GM15510 (cell line): ENCODE results near the gene DMC1.

Experiments used
- POLR2A ChIP-seq: IDR thresholded peaks from 3 replicates; pipeline ENCODE4 v1.6.1; 2011; ENCODE audit warnings: borderline replicate concordance; ENCODE audit not compliant: insufficient read length; ENCODE audit errors: extremely low read depth

Gene DMC1

GRCh38 chr22:38523029-38523428, 47.0 kb downstream of the DMC1 start:
- no peak for TF ChIP-seq POLR2A

GRCh38 chr22:38519453-38520250, 50.3 kb downstream of the DMC1 start:
- no peak for TF ChIP-seq POLR2A

- no peak for TF ChIP-seq POLR2A
These were observed 51.4 kb downstream of the DMC1 start for GRCh38 chr22:38518620-38519019.

- no peak for TF ChIP-seq POLR2A
These were observed 56.9 kb downstream of the DMC1 start for GRCh38 chr22:38513063-38513462.

- TF ChIP-seq POLR2A: no peak
These were observed 59.5 kb downstream of the DMC1 start for GRCh38 chr22:38510416-38510970.

GRCh38 chr22:38506118-38506962, 63.6 kb downstream of the DMC1 start, which contains the start of gene DDX17:
Gene DDX17 (minus strand): TSS chr22:38506311.
- peak; percentile 78 for TF ChIP-seq POLR2A

GRCh38 chr22:38505541-38506117, 64.4 kb downstream of the DMC1 start:
- no peak for TF ChIP-seq POLR2A

- peak; percentile 19 for TF ChIP-seq POLR2A
These were observed 65.0 kb downstream of the DMC1 start for GRCh38 chr22:38504731-38505540.

GRCh38 chr22:38503021-38503420, 67.0 kb downstream of the DMC1 start:
- TF ChIP-seq POLR2A: no peak

- peak; percentile 15 for TF ChIP-seq POLR2A
These were observed 67.9 kb downstream of the DMC1 start for GRCh38 chr22:38501797-38502672.

- no peak for TF ChIP-seq POLR2A
These were observed 72.1 kb downstream of the DMC1 start for GRCh38 chr22:38497869-38498268.

GRCh38 chr22:38494939-38495338, 75.0 kb downstream of the DMC1 start:
- TF ChIP-seq POLR2A: no peak

- TF ChIP-seq POLR2A: no peak
These were observed 75.5 kb downstream of the DMC1 start for GRCh38 chr22:38494498-38494897.
